ENCODE measurements around the gene KCND1. TPM values are rescaled to one million over a fixed set of nuclear protein-coding genes. Genes with fewer than 3 reads are reported as not detected.

KCND1 gene
- total and polyA plus RNA-seq, 2 of the 4 experiments (the other 2 are of a cell fraction), result 0.36 to 1.8 TPM

GRCh38 chrX:48936429-48937053, 35.1 kb downstream of the KCND1 start:
- peaks cover 30% of the 10 kb centered on the region for H3K36me3 ChIP-seq (ENCODE audit: control insufficient read depth, insufficient read depth, low read length)
- CTCF ChIA-PET, result no interaction called here
- H3K79me1 ChIP-seq (ENCODE audit: low read depth in 1 of 2, low read length in 2 of 2), result peaks cover 0 to 43% of the 10 kb centered on the region in 2 experiments; a peak in 3 of 4 replicates
- no peak overlapping the region for H4K91ac ChIP-seq (ENCODE audit: insufficient read depth, low read depth, low read length)
- H4K5ac ChIP-seq (ENCODE audit: low read depth, low read length), result no peak overlapping the region
- peaks cover 34% of the 10 kb centered on the region for H4K20me1 ChIP-seq (ENCODE audit: insufficient read depth, low read length)
- BruUV-seq (replicated peaks), result no TSS peak
- H3K9ac ChIP-seq (ENCODE audit: low read depth, low read length), result no peak overlapping the region
- H2BK5ac ChIP-seq (ENCODE audit: low read depth, low read length, poor library complexity, severe bottlenecking), result no peak overlapping the region
- H2BK120ac ChIP-seq (ENCODE audit: low read depth, low read length), result no peak overlapping the region
- H3K4ac ChIP-seq (ENCODE audit: low read depth, low read length), result no peak overlapping the region
- peaks cover 4% of the 10 kb centered on the region; the same call in 1 of the 2 replicates for H3K9me1 ChIP-seq (ENCODE audit: insufficient read depth, low read length)
- no peak overlapping the region for H3K14ac ChIP-seq (replicated peaks; ENCODE audit: low read depth, low read length)
- no peak overlapping the region for H2AK5ac ChIP-seq (ENCODE audit: low read depth, low read length)
- ATAC-seq (ENCODE audit: low read depth) (no peak), DNase-seq (no peak)
- H3K4me2 ChIP-seq (ENCODE audit: low read depth, low read length), result no peak overlapping the region
- H3K9me3 ChIP-seq (ENCODE audit: control insufficient read depth, insufficient read depth, low read length), result no peaks in the 10 kb centered on the region
- H3K56ac ChIP-seq (ENCODE audit: extremely low read depth, insufficient read depth, low read length), result no peak overlapping the region
- no peak overlapping the region for H3K4me3 ChIP-seq (ENCODE audit: insufficient read depth, low read depth, low read length)
- dilution Hi-C loops (cut with HindIII; ENCODE audit: low sequenced_read_pairs, unreplicated experiment) (no loop called here), in situ Hi-C loops (cut with MboI; ENCODE audit: low sequenced_read_pairs) (no loop called here), intact Hi-C loops (cut with micrococcal nuclease) (no loop called here)
- H3K27ac ChIP-seq (ENCODE audit: insufficient read depth, low read length), result no peak overlapping the region
- H2AK9ac ChIP-seq (replicated peaks; ENCODE audit: low read depth, low read length, poor library complexity), result no peak overlapping the region
- H3K18ac ChIP-seq (ENCODE audit: low read depth, low read length), result no peak overlapping the region
- POLR2A ChIA-PET (ENCODE audit: unreplicated experiment), result no interaction called here
- no peak overlapping the region for H3K23ac ChIP-seq (ENCODE audit: low read depth, low read length)
- no peak overlapping the region for H2BK15ac ChIP-seq (ENCODE audit: low read depth, low read length)
- H2AFZ ChIP-seq (replicated peaks; ENCODE audit: low read length, poor library complexity), result no peak overlapping the region
- no peak overlapping the region for H4K8ac ChIP-seq (ENCODE audit: low read depth in 2 of 2, low read length in 2 of 2)
- WGBS, 2 experiments (ENCODE audit: extremely low coverage in 2 of 2, insufficient read length in 1 of 2), result 100% methylated on average over 4 of the region's 8 CpGs; no CpG with 5 or more reads in 1 of the 2 experiments
- H3K4me1 ChIP-seq (ENCODE audit: control insufficient read depth, insufficient read depth, low read length), result no peaks in the 10 kb centered on the region; the same call in 1 of the 2 replicates
- H3K27me3 ChIP-seq (ENCODE audit: control insufficient read depth, insufficient read depth, low read length), result no peaks in the 10 kb centered on the region
- H2BK20ac ChIP-seq (ENCODE audit: low read depth, low read length), result no peak overlapping the region
- TF ChIP-seq NFE2L2 (IDR thresholded peaks at IDR 0.05; ENCODE audit: low read depth, low read length), result no peak
- TF ChIP-seq MXI1 (IDR thresholded peaks at IDR 0.05; ENCODE audit: borderline replicate concordance, low read depth, low read length), result no peak
- no peak for TF ChIP-seq MAFK (IDR thresholded peaks at IDR 0.05; ENCODE audit: low read depth, low read length)
- TF ChIP-seq MAZ (IDR thresholded peaks at IDR 0.05; ENCODE audit: borderline replicate concordance, low read depth, low read length), result no peak
- no peak for TF ChIP-seq POLR2A (IDR thresholded peaks at IDR 0.05; ENCODE audit: low read depth, low read length)
- no peak for TF ChIP-seq RAD21 (IDR thresholded peaks at IDR 0.05; ENCODE audit: low read length)
- TF ChIP-seq FOS (IDR thresholded peaks at IDR 0.05; ENCODE audit: low read depth, low read length), result no peak
- no peak for TF ChIP-seq BHLHE40 (IDR thresholded peaks at IDR 0.05; ENCODE audit: low read depth, low read length)
- TF ChIP-seq RCOR1 (IDR thresholded peaks at IDR 0.05; ENCODE audit: insufficient replicate concordance, low read length), result no peak
- no peak for TF ChIP-seq USF2 (IDR thresholded peaks at IDR 0.05; ENCODE audit: low read depth, low read length)
- TF ChIP-seq ELK1 (IDR thresholded peaks at IDR 0.05; ENCODE audit: borderline replicate concordance, low read depth, low read length), result no peak
- no peak for TF ChIP-seq CTCF (conservative IDR thresholded peaks at IDR 0.05; ENCODE audit: low read depth, low read length)
- TF ChIP-seq SMC3 (IDR thresholded peaks at IDR 0.05; ENCODE audit: low read depth, low read length), result no peak
- TF ChIP-seq RFX5 (IDR thresholded peaks at IDR 0.05; ENCODE audit: low read depth, low read length), result no peak
- no peak for TF ChIP-seq CHD1 (IDR thresholded peaks at IDR 0.05; ENCODE audit: low read depth, low read length)
- no peak for TF ChIP-seq CEBPB (IDR thresholded peaks at IDR 0.05; ENCODE audit: low read depth, low read length)

All from IMR-90 (cell line).